HG02610 (cell line): Measurements from ENCODE around the gene TNFRSF18.

ENCODE experiments used
- ATAC-seq: cut with Tn5 transposase; IDR thresholded peaks from one replicate; pipeline ENCODE4 v1.9.1; 2021; ENCODE audit warnings: mild to moderate bottlenecking, moderate library complexity; ENCODE audit not compliant: unreplicated experiment

The TNFRSF18 gene

GRCh38 chr1:1167841-1168450 lies 38.4 kb downstream of the TNFRSF18 start:
- ATAC-seq = no peak

- no peak for ATAC-seq
Observed at GRCh38 chr1:1167398-1167821, 39.0 kb downstream of the TNFRSF18 start.

GRCh38 chr1:1166642-1167397 lies 39.6 kb downstream of the TNFRSF18 start:
- ATAC-seq = no peak

- ATAC-seq = no peak
Observed at GRCh38 chr1:1165900-1166421, 40.4 kb downstream of the TNFRSF18 start.

GRCh38 chr1:1165485-1165884 lies 40.9 kb downstream of the TNFRSF18 start:
- no peak for ATAC-seq

- no peak for ATAC-seq
Observed at GRCh38 chr1:1164701-1165451, 41.5 kb downstream of the TNFRSF18 start.

- no peak for ATAC-seq
Observed at GRCh38 chr1:1164361-1164700, 42.1 kb downstream of the TNFRSF18 start.

GRCh38 chr1:1163538-1164070 lies 42.8 kb downstream of the TNFRSF18 start:
- no peak for ATAC-seq

GRCh38 chr1:1162597-1163537 lies 43.5 kb downstream of the TNFRSF18 start:
- no peak for ATAC-seq

GRCh38 chr1:1161683-1162079 lies 44.7 kb downstream of the TNFRSF18 start:
- no peak for ATAC-seq

GRCh38 chr1:1161078-1161682 lies 45.2 kb downstream of the TNFRSF18 start:
- ATAC-seq = no peak

GRCh38 chr1:1160281-1160930 lies 46.0 kb downstream of the TNFRSF18 start:
- no peak for ATAC-seq

GRCh38 chr1:1157914-1158710 lies 48.3 kb downstream of the TNFRSF18 start:
- ATAC-seq = no peak

- no peak for ATAC-seq
Observed at GRCh38 chr1:1157426-1157913, 48.9 kb downstream of the TNFRSF18 start.

GRCh38 chr1:1157033-1157365 lies 49.4 kb downstream of the TNFRSF18 start:
- ATAC-seq = no peak

- ATAC-seq = no peak
Observed at GRCh38 chr1:1156140-1157032, 50.0 kb downstream of the TNFRSF18 start.

- no peak for ATAC-seq
Observed at GRCh38 chr1:1155258-1155657, 51.1 kb downstream of the TNFRSF18 start.

GRCh38 chr1:1153874-1154273 lies 52.5 kb downstream of the TNFRSF18 start:
- no peak for ATAC-seq
